ACHN (cell line): ENCODE data around the gene CLC.
"Not testable (repeated sequence)": the region's sequence is repeated elsewhere in the genome, so short reads cannot be mapped to it uniquely, and the experiment has no call there.

Experiments used
- DNase-seq: peaks from one replicate; pipeline ENCODE4 v3.0.0-alpha.2; 2015
- in situ Hi-C: cut with HindIII; loops from 2 replicates; pipeline ENCODE4 v1.10.0; 2017; ENCODE audit warnings: low sequenced_read_pairs, low pct_ligation_motif_present, low pct_unique_long_range_greater_than_20kb

CLC gene

DNA sequence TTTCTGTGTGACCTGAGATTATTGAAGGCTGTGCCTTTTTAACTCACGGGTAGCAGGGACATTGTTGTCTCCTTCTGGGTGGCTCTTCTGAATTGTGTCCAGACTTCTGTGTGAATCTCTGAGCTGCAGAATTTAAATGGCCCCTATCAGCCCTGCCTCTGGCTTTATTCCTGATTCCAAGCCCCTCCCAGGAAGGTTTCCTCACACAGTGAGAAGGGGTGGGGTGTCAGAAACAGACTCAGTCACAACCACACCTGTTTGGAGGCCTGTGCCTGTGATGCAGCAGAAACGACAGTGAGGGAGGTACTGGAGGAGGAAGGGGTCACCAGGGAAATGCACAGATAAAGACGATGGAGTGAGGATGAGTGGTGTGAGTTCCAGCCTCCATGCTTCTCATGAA lies at the start of gene CLC:
Gene CLC, minus strand, starts transcription at position 139 of the 400 bp plus-strand sequence. Its CDS starts 77 bp downstream, at position 62.
- in situ Hi-C loops, result no loop called here
- no peak for DNase-seq

DNA sequence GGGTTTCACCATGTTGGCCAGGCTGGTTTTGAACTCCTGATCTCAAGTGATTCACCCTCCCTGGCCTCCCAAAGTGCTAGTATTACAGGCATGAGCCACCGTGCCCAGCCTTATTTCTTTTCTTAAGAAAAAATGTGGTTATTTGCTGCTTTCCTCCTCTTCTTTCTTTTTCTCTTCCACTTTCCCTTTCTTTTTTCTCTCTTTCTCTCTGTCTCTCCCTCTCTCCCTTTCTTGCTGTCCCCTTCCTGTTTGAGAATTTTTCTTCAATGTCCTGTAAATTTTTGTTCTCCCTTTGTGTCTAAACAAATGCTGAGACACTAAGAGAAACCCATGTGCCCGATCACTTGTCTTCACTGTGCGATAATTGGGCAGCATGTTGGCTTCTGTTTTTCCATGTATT lies 43.1 kb upstream of the CLC start:
- DNase-seq, result no peak
- in situ Hi-C loops, result no loop called here

DNA sequence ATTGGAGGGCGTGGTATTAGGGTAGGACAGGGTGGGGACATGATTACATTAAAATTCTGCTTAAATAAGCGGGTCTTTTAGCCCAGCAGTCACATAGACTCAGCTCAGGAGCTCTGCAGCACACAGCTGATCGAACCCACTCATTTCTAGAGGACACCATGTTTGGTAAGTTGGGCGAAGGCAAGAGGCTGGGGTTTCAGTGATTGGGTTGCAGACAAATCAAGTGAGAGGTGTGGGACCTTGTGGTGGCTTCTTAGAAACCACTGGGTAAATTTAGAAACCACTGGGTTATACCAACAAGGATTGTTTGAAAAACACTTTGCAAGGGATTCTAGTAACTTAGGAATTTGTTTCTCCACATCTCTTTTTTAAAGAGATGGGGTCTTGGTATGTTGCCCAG lies 40.9 kb upstream of the CLC start, which contains the start of gene LEUTX:
Gene LEUTX, plus strand, starts transcription at position 92 of the 400 bp plus-strand sequence. Its CDS starts 67 bp downstream, at position 159.
- no peak for DNase-seq
- in situ Hi-C loops, result no loop called here

DNA sequence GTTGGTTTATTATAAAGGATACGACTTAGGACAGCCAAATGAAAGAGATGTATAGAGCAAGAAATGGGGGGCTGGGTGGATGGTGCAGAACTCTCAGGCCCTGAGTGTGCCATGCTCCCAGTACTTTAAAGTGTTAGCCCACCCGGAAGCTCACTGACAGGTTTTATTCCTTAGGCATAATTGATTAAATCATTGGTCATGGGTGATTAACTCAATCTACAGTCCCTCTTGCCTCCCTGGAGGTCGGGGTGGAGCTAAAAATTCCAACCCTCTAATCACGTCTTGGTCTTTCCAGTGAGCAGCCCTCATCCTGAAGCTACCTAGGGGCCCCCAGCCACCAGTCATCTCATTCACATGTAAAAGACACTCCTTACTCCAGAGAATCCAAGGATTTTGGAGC lies 31.0 kb upstream of the CLC start:
- DNase-seq, result no peak
- in situ Hi-C loops, result no loop called here

DNA sequence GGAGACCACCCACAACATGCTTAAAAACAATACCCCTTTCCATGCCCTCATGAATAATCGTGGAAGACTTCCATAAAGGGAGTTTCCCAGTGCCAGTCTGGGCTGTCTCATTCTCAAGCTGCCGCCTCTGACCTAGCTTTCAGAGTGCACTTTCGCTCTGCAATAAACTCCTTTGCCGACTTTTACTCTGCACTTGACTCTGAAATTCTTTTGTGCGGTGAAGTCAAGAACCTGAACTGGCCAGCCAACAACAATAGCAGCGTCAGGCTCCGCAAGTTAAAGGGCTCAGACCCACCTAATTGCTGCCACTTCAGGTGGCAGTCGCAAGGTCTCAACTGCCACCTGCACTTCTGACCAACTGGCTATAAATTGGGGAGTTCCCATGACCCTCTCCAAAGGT lies 30.5 kb upstream of the CLC start:
- in situ Hi-C loops, result no loop called here
- no peak for DNase-seq

DNA sequence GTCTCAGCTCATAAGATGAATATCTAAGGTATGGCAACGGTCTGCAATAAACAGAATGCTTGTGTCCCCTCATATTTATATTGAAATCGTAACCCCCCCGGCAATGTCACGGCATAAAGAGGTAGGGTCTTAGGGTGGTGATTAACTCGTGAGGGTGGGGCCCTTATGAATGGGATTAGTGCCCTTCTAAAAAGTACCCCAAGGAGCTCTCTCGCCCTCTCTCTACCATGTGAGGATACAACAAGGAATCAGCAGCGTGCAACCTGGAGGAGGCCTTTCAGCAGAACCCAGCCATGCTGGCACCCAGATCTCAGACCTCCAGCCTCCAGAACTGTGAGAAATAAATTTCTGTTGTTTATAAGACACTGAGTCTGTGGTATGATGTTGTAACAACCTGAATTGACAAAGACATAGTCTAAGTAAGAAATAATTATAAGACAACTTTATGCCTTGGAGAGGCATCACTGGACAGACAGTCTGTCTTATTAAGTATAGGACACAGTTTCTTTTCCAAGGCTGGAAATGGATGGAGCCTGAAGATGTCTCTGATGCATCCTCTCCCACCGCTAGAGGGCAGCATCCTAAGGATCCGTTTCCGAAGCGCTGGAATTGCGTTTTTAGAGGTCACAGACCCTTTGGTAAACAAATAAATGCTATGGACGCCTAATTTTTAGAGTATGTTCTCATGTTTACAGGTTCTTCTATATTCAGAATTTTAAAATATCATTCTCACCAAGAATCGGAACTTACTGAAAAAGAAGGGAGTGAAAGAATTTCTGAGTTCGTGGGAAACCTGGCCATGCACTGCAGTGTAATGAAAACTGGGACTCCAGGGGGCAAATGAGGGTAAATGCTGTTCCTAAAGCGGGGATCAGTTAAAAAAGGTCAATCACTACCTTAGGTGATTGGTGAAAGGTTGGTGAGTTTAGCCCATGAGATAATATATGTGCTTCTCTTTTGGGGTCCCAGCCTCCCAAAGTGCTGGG lies 27.6 kb upstream of the CLC start:
- peak; percentile 45 for DNase-seq

DNA sequence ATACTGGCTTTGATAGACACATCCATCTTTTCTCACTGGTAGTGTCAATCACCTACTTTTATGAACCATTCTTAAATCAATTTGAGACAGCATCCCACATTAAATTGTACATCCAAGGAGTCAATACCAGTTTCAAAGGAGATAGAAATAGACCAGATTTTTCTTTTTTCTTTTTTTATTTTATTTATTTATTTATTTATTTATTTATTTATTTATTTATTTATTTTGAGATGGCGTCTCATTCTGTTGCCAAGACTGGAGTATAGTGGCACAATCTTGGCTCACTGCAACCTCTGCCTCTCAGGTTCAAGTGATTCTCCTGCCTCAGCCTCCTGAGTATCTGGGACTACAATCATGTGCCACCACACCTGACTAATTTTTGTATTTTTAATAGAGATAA lies 24.0 kb upstream of the CLC start:
- DNase-seq, in situ Hi-C loops: not testable (repeated sequence)

More for the DNA sequence above, 27.6 kb upstream of the CLC start:
- in situ Hi-C loops, result no loop called here

DNA sequence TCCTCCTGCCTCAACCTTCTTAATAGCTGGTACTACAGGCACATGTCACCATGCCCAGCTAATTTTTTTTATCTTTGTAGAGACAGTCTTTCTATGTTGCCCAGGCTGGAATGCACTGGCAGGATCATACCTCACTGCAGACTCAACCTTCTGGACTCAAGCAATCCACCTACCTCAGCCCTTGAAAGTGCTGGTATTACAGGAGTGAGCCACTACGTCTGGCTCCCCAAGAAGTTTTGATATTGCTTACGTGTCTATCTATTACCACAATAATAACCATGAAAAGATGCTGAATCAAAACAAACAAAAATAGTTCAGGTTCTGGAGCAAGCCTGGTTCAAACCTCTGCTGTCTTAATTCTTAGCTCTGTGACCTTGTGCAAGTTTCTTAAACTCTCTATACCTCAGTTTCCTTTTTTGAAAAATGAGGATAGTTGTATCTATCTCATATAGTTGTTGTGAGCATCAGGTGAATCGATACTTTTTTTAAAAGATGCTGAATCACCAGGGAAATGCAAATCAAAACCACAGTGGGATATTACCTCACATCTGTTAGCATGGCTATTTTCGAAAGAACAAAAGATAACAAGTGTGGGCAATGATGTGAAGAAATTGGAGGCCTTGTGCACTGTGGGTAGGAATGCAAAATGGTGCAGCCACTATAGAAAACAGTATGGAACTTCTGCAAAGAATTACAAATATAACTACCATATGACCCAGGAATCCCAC lies 21.8 kb upstream of the CLC start:
- in situ Hi-C loops, result no loop called here
- DNase-seq, result no peak

DNA sequence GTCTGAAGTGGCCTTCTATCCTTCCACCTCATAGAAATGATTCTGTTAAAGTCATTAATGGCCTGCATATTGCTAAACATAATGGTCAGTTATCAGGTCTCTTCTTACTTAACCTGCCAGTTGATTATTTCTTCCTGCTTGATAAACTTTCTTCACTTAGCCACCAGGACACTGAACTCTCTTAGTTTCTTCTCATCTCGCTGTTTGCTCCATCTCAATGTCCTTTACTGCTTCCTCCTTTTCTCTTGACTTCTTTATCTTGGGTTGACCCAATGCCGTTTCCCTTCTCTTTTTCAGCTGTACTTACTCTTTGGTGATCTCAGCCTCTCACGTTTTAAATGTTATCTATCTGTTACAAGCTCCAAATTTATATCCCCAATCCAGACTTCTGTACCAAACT lies 17.1 kb upstream of the CLC start:
- in situ Hi-C loops, result no loop called here
- DNase-seq, result no peak

DNA sequence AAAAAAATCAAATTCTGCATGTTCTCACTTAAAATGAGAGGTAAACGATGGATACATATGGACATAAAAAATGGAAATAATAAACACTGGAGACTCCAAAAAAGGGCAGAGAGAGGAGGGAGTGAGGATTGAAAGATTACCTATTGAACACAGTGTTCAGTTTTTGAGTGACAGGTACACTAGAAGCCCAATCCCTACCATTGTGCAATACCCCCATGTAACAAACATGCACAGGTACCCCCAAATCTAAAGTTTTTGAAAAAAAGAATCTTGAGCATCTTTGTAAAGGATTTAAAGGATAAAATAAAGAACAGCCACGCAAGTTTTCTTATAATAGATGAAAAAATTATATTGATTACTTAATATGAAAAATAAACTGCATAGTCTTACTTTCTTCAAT lies 16.7 kb upstream of the CLC start:
- in situ Hi-C loops, result no loop called here
- no peak for DNase-seq

DNA sequence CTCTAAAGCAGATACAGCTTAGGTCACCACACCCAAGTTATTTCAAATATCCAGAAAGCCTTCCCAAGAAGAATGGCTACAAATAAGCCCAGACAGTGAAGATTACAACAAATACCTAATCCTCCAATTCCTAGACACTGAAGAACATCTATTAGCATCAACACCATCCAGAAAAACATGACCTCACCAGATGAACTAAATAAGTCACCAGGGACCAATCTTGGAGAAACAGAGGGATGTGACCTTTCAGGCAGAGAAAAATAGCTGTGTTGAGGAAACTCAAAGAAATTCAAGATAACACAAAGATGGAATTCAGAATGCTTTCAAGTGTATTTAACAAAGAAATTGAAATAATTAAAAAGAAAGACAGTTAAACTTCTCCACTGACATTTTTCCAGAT lies 15.0 kb upstream of the CLC start:
- in situ Hi-C loops, result no loop called here
- no peak for DNase-seq

DNA sequence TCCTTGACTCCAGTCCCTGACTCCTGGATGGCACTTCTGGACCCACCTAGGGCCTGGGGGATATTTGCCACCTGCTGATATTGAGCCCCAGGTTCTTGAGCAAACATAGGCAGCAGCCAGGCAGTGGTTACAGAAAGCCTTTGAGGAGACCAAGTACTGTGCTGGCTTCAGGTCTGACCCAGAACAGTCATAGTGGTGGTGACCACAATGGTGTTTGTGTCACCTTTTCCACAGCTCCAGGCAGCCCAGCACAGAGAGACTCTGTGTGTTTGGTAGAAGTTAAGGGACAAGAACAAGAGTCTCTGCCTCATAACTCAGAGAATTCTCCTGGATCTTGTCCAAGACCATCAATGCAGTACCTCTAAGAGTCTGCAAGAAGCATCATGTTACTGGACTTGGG lies 14.6 kb upstream of the CLC start:
- in situ Hi-C loops, result no loop called here
- no peak for DNase-seq

DNA sequence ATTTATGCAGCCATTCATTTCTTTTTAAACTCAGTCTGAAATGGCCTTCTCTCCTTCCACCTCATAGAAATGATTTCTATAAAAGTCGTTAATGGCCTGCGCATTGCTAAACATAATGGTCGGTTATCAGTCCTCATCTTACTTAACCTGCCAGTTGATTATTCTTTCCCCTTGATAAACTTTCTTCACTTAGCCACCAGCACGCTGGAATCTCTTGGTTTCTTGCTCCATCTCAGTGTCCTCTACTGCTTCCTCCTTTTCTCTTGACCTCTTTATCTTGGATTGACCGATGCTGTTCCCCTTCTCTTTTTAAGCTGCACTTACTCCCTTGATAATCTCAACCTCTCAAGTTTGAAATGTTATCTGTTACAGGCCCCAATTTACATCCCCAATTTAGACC lies 12.2 kb upstream of the CLC start:
- in situ Hi-C loops, result no loop called here
- no peak for DNase-seq

DNA sequence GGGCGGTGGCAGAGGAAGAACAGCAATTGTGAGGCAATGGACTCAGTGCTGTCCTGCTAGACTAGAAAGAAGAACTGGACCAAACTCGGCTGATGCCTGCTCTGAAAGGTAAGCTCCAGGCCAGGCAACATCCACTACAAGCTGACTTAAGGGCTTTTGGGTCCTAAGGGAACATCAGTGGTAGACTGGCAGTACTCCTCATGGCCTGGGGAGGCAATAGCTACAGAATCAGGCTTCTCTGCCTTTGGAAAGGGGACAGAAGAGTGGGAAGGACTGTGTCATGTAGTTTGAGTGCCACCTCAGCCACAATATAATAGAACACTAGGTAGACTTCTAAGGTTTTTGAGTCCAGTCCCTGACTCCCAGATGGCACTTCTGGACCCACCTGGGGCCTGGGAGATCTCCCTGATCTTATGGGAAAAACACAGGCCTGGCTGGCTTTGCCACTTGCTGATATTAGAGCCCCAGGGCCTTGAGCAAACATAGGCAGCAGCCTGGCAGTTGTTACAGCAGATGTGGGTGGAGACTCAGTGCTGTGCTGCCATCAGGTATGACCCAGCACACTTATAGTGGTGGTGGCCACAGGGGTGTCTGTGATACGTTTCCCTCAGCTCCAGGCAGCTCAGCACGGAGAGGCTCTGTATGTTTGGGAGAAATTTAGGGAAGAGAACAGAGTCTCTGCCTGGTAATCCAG lies 9.2 kb upstream of the CLC start:
- no peak for DNase-seq
- in situ Hi-C loops, result no loop called here

DNA sequence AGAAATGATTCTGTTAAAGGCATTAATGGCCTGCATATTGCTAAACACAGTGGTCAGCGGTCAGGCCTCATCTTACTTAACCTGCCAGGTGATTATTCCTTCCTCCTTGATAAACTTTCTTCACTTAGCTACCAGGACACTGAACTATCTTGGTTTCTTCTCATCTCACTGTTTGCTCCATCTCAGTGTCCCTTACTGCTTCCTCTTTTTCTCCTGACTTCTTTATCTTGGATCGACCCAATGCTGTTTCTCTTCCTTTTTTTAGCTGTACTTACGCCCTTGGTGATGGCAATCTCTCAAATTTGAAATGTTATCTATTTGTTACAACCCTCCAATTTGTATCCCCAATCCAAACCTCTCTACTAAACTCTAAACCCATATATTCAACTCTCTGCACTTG lies 7.8 kb upstream of the CLC start:
- DNase-seq, result no peak
- in situ Hi-C loops, result no loop called here

DNA sequence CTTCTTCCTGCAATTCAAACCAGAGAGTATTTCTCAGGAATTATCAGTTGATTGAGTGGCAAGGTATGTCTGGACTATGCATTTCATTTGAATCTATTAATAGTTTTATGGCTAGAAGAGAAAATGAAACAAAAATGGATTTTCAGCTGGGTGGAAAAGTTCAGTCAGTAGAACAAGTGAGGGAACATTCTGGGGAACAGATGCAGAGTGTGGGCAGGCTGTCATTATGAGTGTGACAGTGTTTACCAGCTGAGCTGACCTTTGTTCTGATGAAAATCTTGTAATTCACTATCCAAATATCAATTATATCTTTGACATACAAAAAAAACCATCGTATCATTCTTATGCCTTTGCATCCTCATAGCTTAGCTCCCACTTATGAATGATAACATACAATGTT lies 2.6 kb upstream of the CLC start:
- no peak for DNase-seq
- in situ Hi-C loops, result no loop called here

DNA sequence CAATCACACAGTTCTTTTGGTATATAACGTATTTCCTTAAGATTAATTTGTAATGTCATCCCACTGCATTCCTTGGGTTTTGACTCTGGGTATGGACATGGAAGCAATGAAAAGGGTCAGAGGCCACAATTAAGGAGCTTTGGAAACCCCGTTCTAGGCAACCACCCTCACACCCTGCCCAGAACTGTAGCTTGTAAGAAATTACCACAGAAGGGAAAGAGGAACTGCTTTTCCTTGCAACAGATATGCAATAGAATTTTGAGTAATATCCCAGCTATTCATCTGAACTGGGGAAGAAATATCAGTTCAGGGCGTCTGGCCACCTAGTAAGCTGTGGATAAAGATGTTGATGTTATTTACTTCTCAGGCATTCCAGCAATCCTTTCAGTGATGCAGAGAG lies 985 bp upstream of the CLC start:
- in situ Hi-C loops, result no loop called here
- no peak for DNase-seq

DNA sequence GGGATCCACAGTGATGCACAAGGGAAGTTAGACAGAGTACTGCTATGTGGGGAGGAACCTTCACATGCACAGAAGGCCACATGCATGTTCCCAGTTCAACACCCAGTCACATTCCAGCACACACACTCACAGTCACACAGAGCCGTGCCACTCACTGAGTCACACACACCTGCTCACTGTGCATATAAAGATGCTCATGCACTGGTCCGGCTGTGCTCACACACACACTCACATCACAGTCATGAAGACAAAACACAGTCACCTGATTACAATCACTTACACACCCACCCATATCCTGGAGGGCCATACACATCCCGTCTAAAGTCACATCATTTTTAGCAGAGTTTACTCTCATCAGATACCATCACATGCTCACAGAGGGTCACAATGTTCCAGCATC lies 478 bp downstream of the CLC start:
- in situ Hi-C loops, result no loop called here
- no peak for DNase-seq

DNA sequence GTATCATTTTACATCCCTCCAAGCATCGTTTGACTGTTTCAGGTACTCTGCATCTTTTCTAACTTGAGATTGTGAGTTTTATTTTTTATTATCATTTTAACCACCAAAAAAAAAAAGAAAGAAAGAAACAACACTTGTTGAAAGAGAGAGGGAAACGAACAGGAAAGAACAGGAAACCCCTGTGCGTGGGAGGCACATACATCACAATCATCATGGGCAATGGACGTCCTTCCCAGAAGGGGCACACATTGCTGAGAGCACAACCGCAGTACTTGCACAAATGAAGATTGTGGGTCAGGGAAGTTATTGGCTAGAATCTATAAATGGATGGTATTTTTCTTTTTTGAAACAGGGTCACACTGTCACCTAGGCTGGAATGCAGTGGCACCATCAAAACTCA lies 1.7 kb downstream of the CLC start:
- DNase-seq, result no peak
- in situ Hi-C loops, result no loop called here
